A549 (cell line): ENCODE measurements around the gene SLCO3A1. TPM values are rescaled to one million over a fixed set of nuclear protein-coding genes. Genes with fewer than 3 reads are reported as not detected.

Experiments used
- ATAC-seq, 2 experiments: fragments of 200-7000 bp in 1 of 2; fragments of >200 bp in 1 of 2; cut with Nextera tagmentation in 1 of 2; cut with Tn5 transposase in 1 of 2; 3 replicates each; pipeline versions ENCODE4 v1.8.0 to v1.9.1; 2018 to 2020; ENCODE audit warnings: mild to moderate bottlenecking in 1 of 2, moderate library complexity in 1 of 2
- CTCF ChIA-PET: fragments of 300-600 bp; sonication (Branson Sonifier 250); formaldehyde crosslinking; extraction: SDS; loops from one replicate; lab custom pipeline; 2021; ENCODE audit warnings: antibody characterized with exemption, inconsistent platforms; lab: Yijun Ruan, JAX
- POLR2A ChIA-PET: fragments of 350-600 bp; formaldehyde crosslinking; extraction: SDS; loops from one replicate; lab custom pipeline; 2021; ENCODE audit warnings: antibody characterized with exemption, inconsistent platforms; lab: Yijun Ruan, JAX
- DNase-seq, 2 experiments: peaks; one replicate each; pipeline versions ENCODE4 v3.0.0 to v3.0.0-alpha.2; 2011 to 2016; ENCODE audit warnings: low read depth in 1 of 2, low spot score in 1 of 2
- FAIRE-seq: peaks from 2 replicates; lab custom pipeline; 2011; peaks lifted over from hg19 to GRCh38; lab: Jason Lieb, UNC
- H3K27ac ChIP-seq, 2 experiments: fragments of >200 bp; sonication (Bioruptor Twin); formaldehyde crosslinking; 3 replicates each; pipeline ENCODE4 v1.5.1; 2016 to 2017
- H3K4me1 ChIP-seq: fragments of >200 bp; sonication (Bioruptor Twin); formaldehyde crosslinking; 3 replicates; pipeline ENCODE4 v1.6.1; 2016
- H3K4me2 ChIP-seq: fragments of >200 bp; sonication (Bioruptor Twin); formaldehyde crosslinking; 3 replicates; pipeline ENCODE4 v1.6.1; 2016
- H3K4me3 ChIP-seq: fragments of >200 bp; sonication (Bioruptor Twin); formaldehyde crosslinking; 3 replicates; pipeline ENCODE4 v1.5.1; 2016
- H3K9me3 ChIP-seq: fragments of >200 bp; sonication (Bioruptor Twin); formaldehyde crosslinking; 3 replicates; pipeline ENCODE4 v1.6.1; 2016
- CBX8 ChIP-seq: fragments of 200-600 bp; sonication (generic); IDR thresholded peaks from 2 replicates; pipeline ENCODE4 v1.6.1; 2016
- CHD2 ChIP-seq: fragments of 150-350 bp; IDR thresholded peaks from 2 replicates; pipeline ENCODE4 v1.6.1; 2014; ENCODE audit warnings: low read length; ENCODE audit not compliant: partially characterized antibody
- EHMT2 ChIP-seq: fragments of 200-600 bp; sonication (generic); IDR thresholded peaks from 2 replicates; pipeline ENCODE4 v1.6.1; 2016; ENCODE audit warnings: antibody characterized with exemption, low read depth, mild to moderate bottlenecking, moderate library complexity
- ESRRA ChIP-seq: fragments of 150-350 bp; IDR thresholded peaks from 2 replicates; pipeline ENCODE4 v1.6.1; 2014; ENCODE audit warnings: mild to moderate bottlenecking, low read length, borderline replicate concordance
- FOSB ChIP-seq: fragments of 250-450 bp; sonication (Bioruptor Pico); IDR thresholded peaks from 2 replicates; pipeline ENCODE4 v1.5.0; 2020; ENCODE audit warnings: mild to moderate bottlenecking, moderate library complexity
- HOXA7 ChIP-seq: fragments of 250-450 bp; sonication (Bioruptor Pico); IDR thresholded peaks from 2 replicates; pipeline ENCODE4 v1.5.0; 2020; ENCODE audit warnings: mild to moderate bottlenecking, moderate library complexity
- JUNB ChIP-seq: fragments of >200 bp; sonication (Bioruptor Twin); formaldehyde crosslinking; IDR thresholded peaks from 2 replicates; pipeline ENCODE4 v1.6.1; 2016
- KDM1A ChIP-seq: fragments of 200-600 bp; sonication (generic); IDR thresholded peaks from 2 replicates; pipeline ENCODE4 v1.6.1; 2016; ENCODE audit warnings: low read depth, mild to moderate bottlenecking
- KDM5A ChIP-seq: fragments of 200-600 bp; sonication (generic); IDR thresholded peaks from 2 replicates; pipeline ENCODE4 v1.6.1; 2016; ENCODE audit warnings: antibody characterized with exemption, mild to moderate bottlenecking
- MAZ ChIP-seq: fragments of 150-350 bp; IDR thresholded peaks from 2 replicates; pipeline ENCODE4 v1.6.1; 2014; ENCODE audit warnings: antibody characterized with exemption, low read depth, low read length, borderline replicate concordance
- MYC ChIP-seq: IDR thresholded peaks from 2 replicates; pipeline ENCODE4 v1.6.1; 2012; ENCODE audit warnings: mild to moderate bottlenecking, inconsistent platforms, low read length, improper control_type of control experiment, borderline replicate concordance
- NPAS2 ChIP-seq: fragments of 250-450 bp; sonication (Bioruptor Pico); IDR thresholded peaks from 2 replicates; pipeline ENCODE4 v1.8.0; 2022; ENCODE audit warnings: mild to moderate bottlenecking, moderate library complexity, borderline replicate concordance
- PHF8 ChIP-seq: fragments of 200-600 bp; sonication (generic); IDR thresholded peaks from 2 replicates; pipeline ENCODE4 v1.6.1; 2016; ENCODE audit warnings: low read depth, mild to moderate bottlenecking, antibody characterized with exemption, moderate library complexity, borderline replicate concordance
- POLR2AphosphoS2 ChIP-seq: conservative IDR thresholded peaks from 2 replicates; pipeline ENCODE4 v1.6.1; 2012; ENCODE audit warnings: low read length, improper control_type of control experiment, inconsistent platforms
- RAD21 ChIP-seq, 2 experiments: fragments of >200 bp in 1 of 2; sonication (Bioruptor Twin) in 1 of 2; formaldehyde crosslinking in 1 of 2; IDR thresholded peaks in 1 of 2; conservative IDR thresholded peaks in 1 of 2; 2 replicates in 1 of 2; 3 replicates in 1 of 2; pipeline ENCODE4 v1.6.1; 2012 to 2018; ENCODE audit warnings: inconsistent platforms in 1 of 2
- RARB ChIP-seq: fragments of 250-450 bp; sonication (Bioruptor Pico); IDR thresholded peaks from 2 replicates; pipeline ENCODE4 v1.8.0; 2021; ENCODE audit warnings: mild to moderate bottlenecking, moderate library complexity
- RNF2 ChIP-seq: fragments of 200-600 bp; sonication (generic); IDR thresholded peaks from 2 replicates; pipeline ENCODE4 v1.6.1; 2016; ENCODE audit warnings: low read depth, mild to moderate bottlenecking, antibody characterized with exemption, moderate library complexity, borderline replicate concordance
- SMC3 ChIP-seq: fragments of >200 bp; sonication (Bioruptor Twin); formaldehyde crosslinking; IDR thresholded peaks from 3 replicates; pipeline ENCODE4 v1.6.1; 2018; ENCODE audit warnings: inconsistent platforms
- TFCP2L1 ChIP-seq: fragments of 250-450 bp; sonication (Bioruptor Pico); IDR thresholded peaks from 2 replicates; pipeline ENCODE4 v1.5.0; 2021; ENCODE audit warnings: mild to moderate bottlenecking
- ZSCAN20 ChIP-seq: fragments of 250-450 bp; sonication (Bioruptor Pico); IDR thresholded peaks from 2 replicates; pipeline ENCODE4 v1.8.0; 2022; ENCODE audit warnings: mild to moderate bottlenecking, moderate library complexity
- WGBS: methylation state at CpG from one replicate; pipeline ENCODE4 v1.1.6; 2017; ENCODE audit errors: missing lambda C conversion rate; 5-methylcytosine and 5-hydroxymethylcytosine counted together
- polyA plus RNA-seq, 4 experiments: library from polyadenylated mRNA; depleted of rRNA in 3 of 4; stranded (reverse); fragments of >200 nt; fragmentation: RNase III in 1 of 4; extraction: RNeasy Plus Mini Kit Qiagen cat#74134 plus additional on column Dnase treatment in 1 of 4; gene quantifications; 2 replicates in 3 of 4; 3 replicates in 1 of 4; pipeline ENCODE4 v1.2.3, GENCODE V29; 2011 to 2017
- TF ChIP-seq, protein P1 (sequence below): IDR thresholded peaks from 2 replicates; pipeline ENCODE4 v1.6.1; 2012
- TF ChIP-seq, protein P2 (sequence below): IDR thresholded peaks from 2 replicates; pipeline ENCODE4 v1.6.1; 2012
- TF ChIP-seq, protein P3 (sequence below): fragments of 250-450 bp; sonication (Bioruptor Pico); IDR thresholded peaks from 2 replicates; pipeline ENCODE4 v1.5.0; 2020; ENCODE audit warnings: low read depth, mild to moderate bottlenecking, moderate library complexity
- TF ChIP-seq, protein P4 (sequence below): fragments of >200 bp; sonication (Bioruptor Twin); formaldehyde crosslinking; IDR thresholded peaks from 2 replicates; pipeline ENCODE4 v1.6.1; 2016
- TF ChIP-seq, protein P5 (sequence below): IDR thresholded peaks from 2 replicates; pipeline ENCODE4 v1.6.1; 2012; ENCODE audit warnings: low read depth, borderline replicate concordance

The SLCO3A1 gene
- polyA plus RNA-seq, 2 of the 4 experiments (the other 2 are of a cell fraction), result 16.8 to 17.0 TPM

DNA sequence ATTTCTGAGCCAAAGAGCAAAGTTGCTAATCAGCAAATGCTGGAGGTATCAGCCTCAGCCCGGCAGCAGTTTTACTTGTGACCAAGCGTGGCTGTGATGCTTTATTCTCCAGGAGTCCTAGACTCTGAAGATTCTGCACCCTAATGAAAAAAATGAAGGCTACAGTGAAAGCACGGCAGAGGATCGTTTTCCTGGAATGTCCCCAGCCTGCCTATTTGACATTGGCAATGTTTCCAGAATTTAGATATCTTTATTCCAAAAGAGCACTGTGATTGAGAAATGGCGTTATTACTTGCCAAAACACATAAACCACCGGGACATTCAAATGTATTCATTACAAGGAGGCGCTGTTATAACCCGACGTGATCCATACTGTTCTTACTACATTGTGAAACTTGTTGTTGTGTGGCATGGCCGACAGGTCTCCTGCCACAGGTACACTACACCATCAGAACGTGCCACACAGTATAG is 263.8 kb downstream of the SLCO3A1 start:
- ATAC-seq (no peak), DNase-seq (no peak), FAIRE-seq (no peak)
- Histone ChIP-seq H3K4me2 (no peak overlapping the region), H3K4me3 (no peak overlapping the region), H3K9me3 (0 out of 3 replicates have a peak, but pooled peaks cover under 1% of the 10 kb centered on the region), H3K4me1 (no peaks in the 10 kb centered on the region), H3K27ac (no peak overlapping the region)
- TF ChIP-seq, protein P1, sequence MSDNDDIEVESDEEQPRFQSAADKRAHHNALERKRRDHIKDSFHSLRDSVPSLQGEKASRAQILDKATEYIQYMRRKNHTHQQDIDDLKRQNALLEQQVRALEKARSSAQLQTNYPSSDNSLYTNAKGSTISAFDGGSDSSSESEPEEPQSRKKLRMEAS, result no peak
- TF ChIP-seq KDM5A (no peak), CHD2 (no peak), RARB (CRISPR knock-in tag) (no peak), EHMT2 (no peak), ESRRA (no peak)
- TF ChIP-seq, protein P2, sequence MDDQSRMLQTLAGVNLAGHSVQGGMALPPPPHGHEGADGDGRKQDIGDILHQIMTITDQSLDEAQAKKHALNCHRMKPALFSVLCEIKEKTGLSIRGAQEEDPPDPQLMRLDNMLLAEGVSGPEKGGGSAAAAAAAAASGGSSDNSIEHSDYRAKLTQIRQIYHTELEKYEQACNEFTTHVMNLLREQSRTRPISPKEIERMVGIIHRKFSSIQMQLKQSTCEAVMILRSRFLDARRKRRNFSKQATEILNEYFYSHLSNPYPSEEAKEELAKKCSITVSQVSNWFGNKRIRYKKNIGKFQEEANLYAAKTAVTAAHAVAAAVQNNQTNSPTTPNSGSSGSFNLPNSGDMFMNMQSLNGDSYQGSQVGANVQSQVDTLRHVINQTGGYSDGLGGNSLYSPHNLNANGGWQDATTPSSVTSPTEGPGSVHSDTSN, result no peak
- TF ChIP-seq, protein P3, sequence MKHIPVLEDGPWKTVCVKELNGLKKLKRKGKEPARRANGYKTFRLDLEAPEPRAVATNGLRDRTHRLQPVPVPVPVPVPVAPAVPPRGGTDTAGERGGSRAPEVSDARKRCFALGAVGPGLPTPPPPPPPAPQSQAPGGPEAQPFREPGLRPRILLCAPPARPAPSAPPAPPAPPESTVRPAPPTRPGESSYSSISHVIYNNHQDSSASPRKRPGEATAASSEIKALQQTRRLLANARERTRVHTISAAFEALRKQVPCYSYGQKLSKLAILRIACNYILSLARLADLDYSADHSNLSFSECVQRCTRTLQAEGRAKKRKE (CRISPR knock-in tag), result no peak
- ChIA-PET POLR2A (no interaction called here), CTCF (no interaction called here)
- WGBS, result 71% methylated on average over 11 of the region's 11 CpGs

DNA sequence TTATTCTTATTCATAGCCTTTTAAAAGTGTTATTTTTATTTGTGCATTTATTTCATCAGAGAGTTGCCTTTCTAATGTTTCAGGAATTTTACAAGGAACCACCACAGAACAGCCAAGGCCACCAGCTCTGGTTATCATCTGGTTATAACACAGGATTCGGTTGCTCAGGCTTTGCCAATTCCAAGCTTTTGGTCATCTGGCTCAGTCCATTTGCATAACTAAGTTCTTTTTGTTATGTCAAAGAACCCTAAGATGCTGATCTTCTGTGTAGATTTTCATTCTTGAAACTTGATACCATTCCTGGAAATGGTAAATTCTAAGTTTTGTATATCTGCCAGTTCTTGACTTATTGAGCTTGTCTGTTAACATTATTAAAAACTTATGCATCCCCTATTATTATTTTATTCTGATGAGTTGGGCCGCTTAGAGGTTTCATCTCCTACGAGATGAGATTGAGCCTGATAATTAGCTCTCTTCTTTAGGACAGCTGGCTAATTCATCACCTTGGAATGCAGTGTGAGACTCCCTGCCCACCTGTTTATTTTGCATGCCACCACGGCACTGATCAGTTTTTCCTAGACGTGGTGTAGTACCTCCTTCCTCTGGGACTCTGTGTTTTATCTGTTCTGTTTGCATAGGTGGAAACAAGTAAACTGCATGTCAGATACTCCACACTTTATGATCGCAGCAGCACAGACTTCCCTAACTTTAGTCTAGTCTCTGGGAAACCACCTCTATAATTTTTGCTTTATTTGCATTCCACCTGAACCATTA is 264.8 kb downstream of the SLCO3A1 start:
- no peak for FAIRE-seq

DNA sequence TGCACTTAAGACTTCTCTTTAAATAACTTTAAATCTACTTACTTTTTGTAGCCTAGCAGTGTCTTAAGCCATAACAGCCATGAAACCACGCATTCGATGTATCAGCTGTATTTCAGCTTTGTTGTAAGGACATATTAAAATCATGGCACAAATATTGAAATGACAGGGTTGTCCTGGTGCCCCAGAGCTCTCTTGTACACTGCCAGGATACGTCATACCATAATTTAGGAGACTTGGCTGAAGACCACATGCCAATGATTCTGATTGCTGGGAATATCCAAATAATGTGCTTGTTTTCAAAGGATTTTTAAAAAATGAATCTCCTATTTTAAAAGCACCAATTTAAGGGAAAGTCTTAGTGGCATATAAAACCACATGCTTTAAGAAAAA is 265.4 kb downstream of the SLCO3A1 start:
- H3K4me3 ChIP-seq, result no peak overlapping the region
- no peak overlapping the region for H3K4me2 ChIP-seq
- 87% methylated on average over 3 of the region's 3 CpGs for WGBS
- CTCF ChIA-PET, result no interaction called here
- POLR2A ChIA-PET, result no interaction called here
- H3K27ac ChIP-seq, result no peak overlapping the region
- TF ChIP-seq RNF2 (no peak), MAZ (no peak), POLR2AphosphoS2 (no peak), TFCP2L1 (CRISPR knock-in tag) (no peak)
- ATAC-seq, result no peak
- H3K9me3 ChIP-seq, result 0 out of 3 replicates have a peak, but pooled peaks cover 3% of the 10 kb centered on the region
- no peak for DNase-seq
- FAIRE-seq, result no peak
- H3K4me1 ChIP-seq, result no peaks in the 10 kb centered on the region

More for the DNA sequence above, 264.8 kb downstream of the SLCO3A1 start:
- H3K27ac ChIP-seq, result no peak overlapping the region
- 61% methylated on average over 6 of the region's 6 CpGs for WGBS
- TF ChIP-seq POLR2AphosphoS2, result no peak
- TF ChIP-seq, protein P4, sequence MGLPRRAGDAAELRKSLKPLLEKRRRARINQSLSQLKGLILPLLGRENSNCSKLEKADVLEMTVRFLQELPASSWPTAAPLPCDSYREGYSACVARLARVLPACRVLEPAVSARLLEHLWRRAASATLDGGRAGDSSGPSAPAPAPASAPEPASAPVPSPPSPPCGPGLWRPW, result no peak
- TF ChIP-seq CBX8, result no peak
- TF ChIP-seq EHMT2, result no peak
- no peak for TF ChIP-seq RAD21 (conservative IDR thresholded peaks at IDR 0.05 in 1 of 2, IDR thresholded peaks at IDR 0.05 in 1 of 2)
- TF ChIP-seq MYC, result no peak
- TF ChIP-seq, protein P1, result no peak
- TF ChIP-seq, protein P3 (CRISPR knock-in tag), result no peak
- TF ChIP-seq HOXA7, result no peak
- TF ChIP-seq ZSCAN20 (CRISPR knock-in tag), result no peak
- no peak for TF ChIP-seq RNF2
- no peak for TF ChIP-seq JUNB
- TF ChIP-seq PHF8, result no peak
- TF ChIP-seq NPAS2, result no peak
- TF ChIP-seq, protein P5, sequence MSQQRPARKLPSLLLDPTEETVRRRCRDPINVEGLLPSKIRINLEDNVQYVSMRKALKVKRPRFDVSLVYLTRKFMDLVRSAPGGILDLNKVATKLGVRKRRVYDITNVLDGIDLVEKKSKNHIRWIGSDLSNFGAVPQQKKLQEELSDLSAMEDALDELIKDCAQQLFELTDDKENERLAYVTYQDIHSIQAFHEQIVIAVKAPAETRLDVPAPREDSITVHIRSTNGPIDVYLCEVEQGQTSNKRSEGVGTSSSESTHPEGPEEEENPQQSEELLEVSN, result no peak
- no peak for TF ChIP-seq SMC3
- TF ChIP-seq KDM1A, result no peak
- TF ChIP-seq FOSB (CRISPR knock-in tag), result no peak
- ChIA-PET CTCF (no interaction called here), POLR2A (no interaction called here)
- no peak overlapping the region for H3K4me2 ChIP-seq
- no peak overlapping the region for H3K4me3 ChIP-seq
- 0 out of 3 replicates have a peak, but pooled peaks cover 3% of the 10 kb centered on the region for H3K9me3 ChIP-seq
- H3K4me1 ChIP-seq, result no peaks in the 10 kb centered on the region
- ATAC-seq, result no peak
- DNase-seq, result no peak
